Measurements from ENCODE around the gene NME9.

GRCh38 chr3:138257986-138258385 lies 71.7 kb downstream of the NME9 start:
- TF ChIP-seq CTCF (IDR thresholded peaks at IDR 0.05): no peak
- TF ChIP-seq POLR2A (IDR thresholded peaks at IDR 0.05): no peak
- no peak for TF ChIP-seq POLR2AphosphoS5 (IDR thresholded peaks at IDR 0.05)
